SKM-1 (cell line): ENCODE measurements around the gene PTPRN2.
"Not testable (repeated sequence)": the region's sequence is repeated elsewhere in the genome, so short reads cannot be mapped to it uniquely, and the experiment has no call there.

Source experiments
- DNase-seq: peaks from one replicate; lab custom pipeline; 2025; ENCODE audit not compliant: unreplicated experiment; lab: John Stamatoyannopoulos, UW

PTPRN2 gene

GRCh38 chr7:157516911-157517781, 1070.5 kb downstream of the PTPRN2 start:
- no peak for DNase-seq

GRCh38 chr7:157516311-157516710, 1071.3 kb downstream of the PTPRN2 start:
- no peak for DNase-seq

DNA sequence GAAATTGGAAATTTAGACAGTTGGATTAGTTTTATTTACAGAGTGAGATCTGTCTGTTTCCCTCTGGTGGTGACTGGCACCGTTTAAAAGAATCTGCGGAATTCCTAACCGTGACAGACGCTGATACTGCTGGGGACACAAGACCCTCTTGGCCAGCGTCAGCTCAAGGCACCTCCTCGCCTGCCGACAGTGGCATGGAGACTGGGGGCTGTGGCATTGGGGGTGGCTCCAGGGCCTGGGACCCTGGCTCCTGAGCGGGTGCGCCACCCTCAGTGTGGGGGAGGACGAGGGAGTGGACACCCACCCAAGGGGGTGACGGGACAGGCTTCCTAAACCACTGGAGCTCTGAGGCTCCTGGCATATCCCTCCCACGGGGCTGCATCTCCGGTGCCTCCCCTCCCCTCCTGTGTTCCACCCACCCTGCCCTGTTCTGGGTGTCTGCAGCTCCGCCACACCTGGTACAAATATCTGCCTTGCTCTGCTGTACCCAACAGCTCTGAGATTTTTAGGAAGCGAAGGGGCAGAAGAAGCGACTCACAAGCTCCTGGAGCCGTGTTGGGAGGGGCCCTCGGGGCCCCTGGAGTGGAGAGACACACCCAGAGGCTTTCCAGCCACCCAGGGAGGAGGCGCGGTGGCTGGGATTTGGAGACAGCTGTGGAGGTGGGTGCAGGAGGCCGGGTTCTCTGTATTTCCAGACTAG, 1072.1 kb downstream of the PTPRN2 start:
- no peak for DNase-seq

- DNase-seq = no peak
Measured at GRCh38 chr7:157514746-157515145, 1072.9 kb downstream of the PTPRN2 start.

- no peak for DNase-seq
Measured at GRCh38 chr7:157514306-157514705, 1073.3 kb downstream of the PTPRN2 start.

DNA sequence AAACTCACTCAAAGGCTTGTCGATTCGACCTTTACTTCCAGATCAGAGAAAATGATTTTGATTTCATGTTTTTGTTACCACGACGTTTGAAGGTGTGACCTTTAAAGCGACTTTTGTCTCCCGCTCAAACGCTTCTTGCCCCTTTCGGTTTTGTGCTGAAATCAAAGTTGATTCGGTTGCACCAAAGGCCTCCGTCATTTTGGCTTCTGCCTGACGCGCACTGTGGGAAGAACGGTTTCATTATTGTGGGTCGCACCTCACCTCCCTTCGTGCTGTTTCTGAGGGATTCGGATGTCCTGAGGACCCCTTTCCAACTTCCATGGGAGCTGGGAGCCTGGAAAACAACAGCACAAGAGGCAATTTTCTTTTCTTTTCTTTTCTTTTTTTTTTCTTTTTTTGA, 1073.9 kb downstream of the PTPRN2 start:
- no peak for DNase-seq

DNA sequence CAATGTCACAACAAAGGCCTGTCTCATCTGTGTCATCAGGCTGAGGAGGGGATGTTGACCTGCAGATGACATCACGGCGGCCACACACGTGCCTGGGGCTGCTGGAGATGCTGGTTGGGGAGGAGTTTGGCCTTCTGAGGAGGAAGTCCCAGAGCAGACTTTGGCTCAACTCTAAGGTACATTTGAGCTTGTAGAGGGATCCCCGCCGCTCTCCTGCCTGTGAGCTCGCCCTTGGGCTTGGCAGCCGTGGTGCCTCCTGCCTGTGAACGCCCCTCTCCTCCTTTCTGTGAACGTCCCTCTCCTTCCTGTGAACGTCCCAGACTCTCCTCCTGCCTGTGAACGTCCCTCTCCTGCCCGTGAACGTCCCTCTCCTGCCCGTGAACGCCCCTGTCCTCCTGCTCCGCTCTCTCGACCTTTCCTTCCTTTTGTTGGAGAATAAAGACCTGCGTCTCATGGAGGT, 1074.4 kb downstream of the PTPRN2 start:
- DNase-seq = no peak

DNA sequence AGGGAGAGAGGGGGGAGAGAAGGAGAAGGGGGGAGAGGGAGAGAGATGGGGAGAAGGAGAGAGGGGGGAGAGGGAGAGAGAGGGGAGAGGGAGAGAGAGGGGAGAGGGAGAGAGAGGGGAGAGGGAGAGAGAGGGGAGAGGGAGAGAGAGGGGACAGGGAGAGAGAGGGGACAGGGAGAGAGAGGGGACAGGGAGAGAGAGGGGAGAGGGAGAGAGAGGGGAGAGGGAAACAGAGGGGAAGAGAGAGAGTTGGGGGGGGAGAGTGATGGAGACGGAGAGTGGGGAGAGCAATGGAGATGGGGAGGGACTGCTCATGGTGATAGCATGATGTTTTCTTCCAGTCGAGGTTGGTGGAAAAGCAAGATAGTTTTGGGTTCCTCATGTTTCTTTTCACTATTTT, 1078.4 kb downstream of the PTPRN2 start:
- no peak for DNase-seq

DNA sequence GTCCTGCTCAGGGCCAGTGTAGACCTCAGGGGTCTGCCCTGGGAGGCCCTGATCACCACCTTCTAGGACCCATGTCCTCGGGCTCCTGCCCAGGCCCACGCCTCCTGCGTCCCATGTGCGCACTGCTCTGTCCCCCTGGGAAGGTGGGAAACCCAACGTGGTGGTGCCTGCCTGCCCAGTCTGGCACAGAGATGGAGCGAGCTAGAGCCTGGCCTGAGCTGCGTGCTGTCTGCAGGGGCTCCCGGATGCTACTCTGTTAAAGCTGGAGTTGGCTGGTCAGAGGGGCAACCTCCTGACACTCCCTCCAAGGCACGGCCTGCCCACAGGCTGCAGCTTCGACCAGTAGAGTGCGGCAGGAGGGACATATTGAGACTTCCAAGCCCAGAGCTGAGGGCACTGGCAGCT, 1079.1 kb downstream of the PTPRN2 start:
- DNase-seq = no peak

- DNase-seq = no peak
Measured at GRCh38 chr7:157507987-157508386, 1079.6 kb downstream of the PTPRN2 start.

GRCh38 chr7:157506268-157506667, 1081.4 kb downstream of the PTPRN2 start:
- DNase-seq = no peak

- no peak for DNase-seq
Measured at GRCh38 chr7:157505646-157506045, 1082.0 kb downstream of the PTPRN2 start.

- no peak for DNase-seq
Measured at GRCh38 chr7:157503229-157503628, 1084.4 kb downstream of the PTPRN2 start.

DNA sequence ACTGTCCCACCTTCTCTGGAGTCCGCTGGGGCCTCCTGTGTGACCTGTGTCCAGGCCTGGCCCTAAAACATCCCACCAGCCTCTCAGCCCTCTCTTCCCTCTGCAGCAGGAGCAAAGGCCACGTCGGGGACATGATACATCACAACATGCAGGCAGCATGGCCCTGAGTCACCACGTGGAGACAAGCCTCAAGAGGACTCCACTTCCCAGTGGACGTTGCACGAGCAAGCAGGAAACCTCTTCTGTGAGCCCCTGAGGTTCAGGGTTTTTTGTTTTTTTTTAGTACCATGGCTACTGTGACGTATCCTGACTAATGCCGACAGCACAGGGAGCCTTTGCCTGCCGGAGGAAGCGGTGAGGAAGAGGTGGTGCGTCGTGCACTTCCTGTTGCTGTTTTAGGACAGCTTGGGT, 1084.9 kb downstream of the PTPRN2 start:
- DNase-seq = no peak

DNA sequence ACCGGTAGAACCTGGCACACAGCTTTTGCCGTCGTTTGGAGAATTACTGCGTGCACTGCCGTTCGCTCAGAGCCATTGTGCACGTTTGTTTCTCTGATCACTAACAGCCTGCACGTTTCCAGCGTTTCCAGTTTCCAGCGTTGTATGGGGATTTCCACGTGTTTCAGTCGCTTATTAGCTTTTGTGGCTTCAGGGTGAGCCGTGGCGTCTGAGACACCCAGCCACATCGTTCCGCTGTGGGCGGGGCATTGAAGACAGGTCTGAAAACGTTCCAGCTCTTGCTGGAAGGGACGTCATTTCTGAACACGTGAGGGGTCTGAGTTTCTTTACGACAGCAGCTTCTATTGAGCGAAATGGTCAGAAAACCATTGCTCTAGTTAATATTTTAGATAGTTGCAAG, 1086.0 kb downstream of the PTPRN2 start:
- no peak for DNase-seq

DNA sequence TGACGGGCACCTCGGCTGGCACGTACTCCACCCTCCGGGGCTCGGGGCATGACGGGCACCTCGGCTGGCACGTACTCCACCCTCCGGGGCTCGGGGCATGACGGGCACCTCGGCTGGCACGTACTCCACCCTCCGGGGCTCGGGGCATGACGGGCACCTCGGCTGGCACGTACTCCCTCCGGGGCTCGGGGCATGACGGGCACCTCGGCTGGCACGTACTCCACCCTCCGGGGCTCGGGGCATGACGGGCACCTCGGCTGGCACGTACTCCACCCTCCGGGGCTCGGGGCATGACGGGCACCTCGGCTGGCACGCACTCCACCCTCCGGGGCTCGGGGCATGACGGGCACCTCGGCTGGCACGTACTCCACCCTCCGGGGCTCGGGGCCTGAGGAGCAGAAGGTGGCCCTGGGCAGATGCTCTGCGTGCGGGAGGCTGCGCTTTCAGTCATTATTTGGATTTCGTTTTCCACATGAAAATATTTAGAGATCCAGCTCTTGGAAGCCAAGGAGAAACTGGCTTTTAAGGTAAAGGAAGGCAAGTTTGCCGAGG, 1086.6 kb downstream of the PTPRN2 start:
- not testable (repeated sequence) for DNase-seq

DNA sequence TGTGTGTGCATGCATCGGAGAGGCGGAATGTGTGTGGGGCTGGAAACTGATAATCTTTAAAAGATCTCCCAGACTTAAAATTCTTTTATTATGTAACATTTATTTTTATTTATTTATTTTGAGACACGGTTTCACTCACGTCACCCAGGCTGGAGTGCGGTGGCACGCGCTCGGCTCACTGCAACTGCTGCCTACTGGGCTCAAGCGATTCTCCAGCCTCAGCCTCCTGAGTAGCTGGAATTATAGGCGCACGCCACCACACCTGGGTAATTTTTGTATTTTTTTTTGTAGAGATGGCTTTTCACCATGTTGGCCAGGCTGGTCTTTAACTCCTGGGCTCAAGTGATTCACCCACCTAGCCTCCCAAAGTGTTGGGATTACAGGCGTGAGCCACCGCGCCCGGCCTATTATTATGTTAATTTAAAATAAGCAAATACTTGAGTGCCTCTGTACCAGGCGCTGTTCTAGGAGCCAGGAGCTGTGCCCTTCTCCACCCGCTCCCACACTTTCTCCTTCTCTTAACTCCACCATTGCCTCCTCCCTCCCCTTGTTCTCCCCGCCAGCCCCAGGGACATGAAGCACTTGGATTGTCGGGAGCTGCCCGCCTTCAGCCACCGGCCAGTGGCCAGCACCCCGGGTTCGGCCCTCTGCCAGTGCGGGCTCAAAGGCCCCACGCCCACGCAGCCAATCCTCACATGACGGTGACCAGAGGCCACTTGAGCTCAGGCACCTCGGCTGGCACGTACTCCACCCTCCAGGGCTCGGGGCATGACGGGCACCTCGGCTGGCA, 1087.3 kb downstream of the PTPRN2 start:
- DNase-seq = no peak

- DNase-seq = no peak
Measured at GRCh38 chr7:157499835-157500153, 1087.8 kb downstream of the PTPRN2 start.

GRCh38 chr7:157499121-157499834, 1088.3 kb downstream of the PTPRN2 start:
- DNase-seq = no peak

- DNase-seq = no peak
Measured at GRCh38 chr7:157498657-157499056, 1089.0 kb downstream of the PTPRN2 start.
